Measurements from ENCODE around the gene SOX8. TPM values are rescaled to one million over a fixed set of nuclear protein-coding genes. Genes with fewer than 3 reads are reported as not detected.

Gene SOX8
- total RNA-seq, 1 experiment from 2014 or later: 5.2 TPM

DNA sequence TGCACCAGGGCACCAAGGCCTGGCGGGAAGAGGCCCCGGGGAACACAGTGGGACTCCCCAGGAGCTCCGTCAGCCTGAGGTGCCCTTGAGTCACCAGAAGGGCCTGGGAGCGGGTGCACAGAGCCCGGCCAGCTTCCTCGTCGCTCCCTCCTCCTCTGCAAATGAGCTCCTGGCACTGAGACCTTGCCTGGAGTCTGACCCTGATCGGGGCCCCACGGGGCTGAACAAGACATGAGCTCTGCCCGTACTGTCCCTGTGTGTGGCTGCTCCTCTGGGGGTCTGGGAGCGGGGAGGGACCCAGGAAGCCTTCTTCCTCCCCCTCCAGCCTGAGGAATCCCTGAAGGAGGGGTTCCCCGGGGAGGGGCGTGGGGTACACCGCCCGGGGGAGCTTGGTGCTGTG lies 54.6 kb downstream of the SOX8 start:
- Histone ChIP-seq H3K27me3 (ENCODE audit: insufficient read depth, low read length) (no peaks in the 10 kb centered on the region), H2AFZ (ENCODE audit: low read depth, low read length, poor library complexity, severe bottlenecking) (no peak overlapping the region), H3K9me2 (ENCODE audit: insufficient read depth) (no peaks in the 10 kb centered on the region), H3K79me2 (ENCODE audit: insufficient read depth, low read length) (no peaks in the 10 kb centered on the region), H3K27ac (ENCODE audit: low read depth, low read length) (no peak overlapping the region), H3K36me3 (ENCODE audit: control insufficient read depth in 1 of 2, insufficient read depth in 2 of 2, low read length in 2 of 2) (no peaks in the 10 kb centered on the region), H3K9ac (ENCODE audit: low read length) (no peak overlapping the region), H3K4me2 (ENCODE audit: low read length) (no peak overlapping the region), H3K9me3 (ENCODE audit: control insufficient read depth in 1 of 2, insufficient read depth in 1 of 2, low read depth in 1 of 2, low read length in 2 of 2) (peaks cover 0 to 8% of the 10 kb centered on the region in 2 experiments; a peak in 1 of 4 replicates), H3K4me3 (replicated peaks in 1 of 2; ENCODE audit: low read depth in 1 of 2, low read length in 2 of 2) (no peak overlapping the region), H3K4me1 (ENCODE audit: control insufficient read depth in 1 of 2, insufficient read depth in 2 of 2, low read length in 2 of 2) (peaks cover 0 to 12% of the 10 kb centered on the region in 2 experiments; a peak in 2 of 4 replicates), H4K20me1 (ENCODE audit: insufficient read depth) (no peaks in the 10 kb centered on the region)
- RAD21 ChIA-PET (ENCODE audit: low non-redundant PET in 1 of 2, low total read pairs in 2 of 2, uncharacterized antibody in 2 of 2, unreplicated experiment in 2 of 2): no interaction called here
- ATAC-seq (no peak), DNase-seq (ENCODE audit: low read depth, low spot score) (no peak)
- CTCF ChIA-PET: no interaction called here
- no peak for TF ChIP-seq JUND (IDR thresholded peaks at IDR 0.05)
- no peak for TF ChIP-seq FOSL1 (IDR thresholded peaks at IDR 0.05; ENCODE audit: low read depth)
- no TSS peak for BruUV-seq (replicated peaks)
- intact Hi-C loops (cut with micrococcal nuclease): no loop called here
- POLR2A ChIA-PET: no interaction called here

Other genes starting within 250 kb of the SOX8 start
- 32.8 TPM for gene CIAO3, start 240.8 kb upstream of the SOX8 start, total RNA-seq (2021; ENCODE audit: unreplicated experiment)
- 40.9 TPM for gene MSLN, start 221.0 kb upstream of the SOX8 start, total RNA-seq (2021; ENCODE audit: unreplicated experiment)
- gene RPUSD1, start 193.4 kb upstream of the SOX8 start, total RNA-seq (2021; ENCODE audit: unreplicated experiment): 59.9 TPM
- 145 TPM for gene CHTF18, start 193.2 kb upstream of the SOX8 start, total RNA-seq (2021; ENCODE audit: unreplicated experiment)
- not detected for gene GNG13, start 181.0 kb upstream of the SOX8 start, total RNA-seq (2021; ENCODE audit: unreplicated experiment)
- gene LMF1, start 10.8 kb upstream of the SOX8 start, total RNA-seq (2021; ENCODE audit: unreplicated experiment): 12.8 TPM
- 7.2 TPM for gene SSTR5, start 91.0 kb downstream of the SOX8 start, total RNA-seq (2021; ENCODE audit: unreplicated experiment)
- 0.27 TPM for gene C1QTNF8, start 114.5 kb downstream of the SOX8 start, total RNA-seq (2021; ENCODE audit: unreplicated experiment)
- gene CACNA1H, start 171.3 kb downstream of the SOX8 start, total RNA-seq (2021; ENCODE audit: unreplicated experiment): 24.3 TPM
- not detected for gene TPSG1, start 243.5 kb downstream of the SOX8 start, total RNA-seq (2021; ENCODE audit: unreplicated experiment)
- gene TPSB2, start 248.4 kb downstream of the SOX8 start, total RNA-seq (2021; ENCODE audit: unreplicated experiment): not detected